ENCODE data around the gene CDH15.

The CDH15 gene

DNA sequence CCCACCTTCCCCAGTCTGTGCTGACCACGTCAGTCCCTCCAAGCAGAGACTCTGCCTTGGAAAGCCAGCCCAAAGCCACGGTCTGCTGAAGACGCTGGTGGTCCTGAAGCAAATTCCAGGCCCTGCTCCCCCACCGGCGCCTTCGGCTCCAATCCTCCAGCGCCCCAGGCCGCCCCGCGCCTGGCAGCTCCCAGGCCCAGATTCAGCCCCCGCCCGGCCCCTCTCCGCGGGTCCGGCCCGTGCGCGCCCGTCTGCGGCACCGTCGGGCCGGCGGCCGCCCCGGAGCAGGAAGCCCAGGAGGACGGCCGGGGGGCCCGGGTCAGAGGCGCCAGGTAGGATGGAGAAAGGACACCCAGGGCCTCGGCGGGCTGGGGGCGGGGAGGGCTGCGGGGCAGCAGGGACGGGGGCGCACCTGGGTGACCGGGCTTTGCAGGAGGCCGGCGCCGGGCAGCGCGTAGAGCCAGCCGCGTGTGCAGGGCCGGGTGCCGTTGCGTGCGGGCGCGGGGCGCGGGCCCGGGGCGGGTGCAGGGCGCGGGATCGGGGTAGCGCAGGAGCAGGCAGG lies 29.4 kb downstream of the CDH15 start:
- no peak for DNase-seq

DNA sequence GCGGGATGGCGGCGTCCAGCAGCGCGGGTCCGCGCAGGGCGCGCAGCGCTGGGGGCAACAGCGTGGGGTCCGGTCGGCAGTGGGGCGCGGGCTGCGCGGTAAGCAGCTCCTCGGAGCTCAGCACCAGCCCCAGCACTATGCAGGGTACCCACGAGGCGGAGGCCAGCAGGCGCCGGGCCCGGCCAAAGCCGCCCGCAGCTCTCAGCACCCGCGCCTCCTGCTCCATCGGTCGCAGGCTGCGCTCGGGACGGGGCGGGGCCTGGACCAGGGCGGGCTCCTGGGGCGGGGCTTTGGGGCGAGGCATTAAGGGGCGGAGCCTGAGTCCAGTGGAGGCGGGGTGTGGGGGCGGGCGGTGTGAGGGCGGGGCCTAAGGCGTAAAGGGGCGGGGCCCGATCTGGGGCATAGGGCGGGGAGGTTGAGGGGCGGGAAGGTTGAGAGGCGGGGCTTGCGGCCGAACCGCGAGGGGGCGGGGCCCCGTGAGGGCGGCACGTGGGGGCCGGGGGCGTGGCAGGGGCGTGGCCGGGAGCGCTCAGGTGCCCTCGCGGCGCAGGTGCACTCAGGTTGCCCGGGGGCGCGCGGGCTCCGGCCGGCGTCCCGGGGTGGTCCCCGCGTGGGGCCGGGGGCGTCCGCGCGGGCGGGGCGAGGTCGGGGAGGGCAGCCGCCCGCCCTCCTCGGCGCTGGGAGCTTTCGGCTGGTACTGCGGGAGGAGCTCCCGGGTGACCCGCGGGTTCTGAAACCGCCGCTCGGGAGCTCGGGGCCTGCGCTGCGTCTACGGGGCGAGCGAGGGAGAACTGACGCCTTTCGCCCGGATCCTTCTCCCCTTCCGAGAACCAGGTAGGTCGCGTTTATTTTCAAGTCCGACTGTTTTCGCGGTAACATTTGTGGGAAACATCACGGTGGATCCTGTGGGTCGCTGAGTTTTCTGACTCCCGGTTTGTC lies 30.2 kb downstream of the CDH15 start:
- DNase-seq = peak; percentile 87

DNA sequence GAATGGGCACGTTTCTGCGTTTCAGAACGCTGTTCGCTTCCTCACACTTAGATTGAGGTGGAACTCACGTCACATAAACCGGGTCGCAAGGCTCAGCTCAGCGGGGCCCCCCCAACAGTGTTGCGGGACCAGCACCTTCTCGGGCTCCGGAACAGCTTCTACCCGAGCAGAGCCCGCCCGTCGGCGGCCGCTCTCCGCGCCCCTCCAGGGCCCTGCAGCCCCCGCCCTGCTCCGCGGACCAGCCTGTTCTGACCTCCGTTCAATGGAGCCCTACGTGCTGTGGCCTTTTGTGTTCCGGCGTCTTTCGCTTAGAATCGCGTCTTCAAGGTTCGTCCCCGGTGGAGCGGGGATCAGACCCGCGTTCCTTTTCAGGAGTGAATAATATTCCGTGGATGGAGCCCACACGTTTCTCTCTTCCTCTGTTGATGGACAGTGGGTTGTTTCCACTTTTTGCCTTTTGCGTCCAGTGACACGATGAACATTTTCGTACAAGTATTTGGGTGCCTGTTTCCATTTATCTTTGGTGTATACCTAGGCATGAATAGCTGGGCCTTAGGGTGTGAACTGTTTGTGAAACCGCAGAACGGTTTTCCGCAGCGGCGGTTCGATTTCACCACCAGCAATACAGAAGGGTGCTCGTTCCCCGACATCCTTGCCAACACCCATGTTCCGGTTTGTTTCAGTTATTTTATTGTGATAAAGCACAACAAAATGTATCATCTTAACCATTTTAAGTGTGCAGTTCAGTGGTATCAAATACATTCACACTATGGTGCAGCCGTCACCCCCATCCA lies 31.1 kb downstream of the CDH15 start:
- DNase-seq = no peak

DNA sequence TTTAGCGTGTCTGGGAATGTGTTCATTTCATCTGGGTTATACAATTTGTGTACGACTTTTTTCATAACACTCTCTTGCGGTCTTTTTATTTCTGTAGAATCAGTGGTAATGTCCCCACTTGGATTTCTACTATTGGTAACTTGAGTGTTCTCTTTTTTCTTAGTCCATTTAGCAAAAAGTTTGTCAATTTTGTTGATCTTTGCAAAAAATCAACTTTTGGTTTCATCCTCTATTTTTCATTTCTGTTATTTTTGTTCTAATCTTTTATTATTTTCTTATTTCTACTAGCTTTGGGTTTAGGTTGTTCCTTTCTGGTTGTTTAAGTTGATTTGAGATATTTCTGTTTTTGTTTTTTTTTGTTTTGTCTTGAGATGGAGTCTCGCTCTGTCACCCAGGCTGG lies 36.4 kb downstream of the CDH15 start:
- no peak for DNase-seq

DNA sequence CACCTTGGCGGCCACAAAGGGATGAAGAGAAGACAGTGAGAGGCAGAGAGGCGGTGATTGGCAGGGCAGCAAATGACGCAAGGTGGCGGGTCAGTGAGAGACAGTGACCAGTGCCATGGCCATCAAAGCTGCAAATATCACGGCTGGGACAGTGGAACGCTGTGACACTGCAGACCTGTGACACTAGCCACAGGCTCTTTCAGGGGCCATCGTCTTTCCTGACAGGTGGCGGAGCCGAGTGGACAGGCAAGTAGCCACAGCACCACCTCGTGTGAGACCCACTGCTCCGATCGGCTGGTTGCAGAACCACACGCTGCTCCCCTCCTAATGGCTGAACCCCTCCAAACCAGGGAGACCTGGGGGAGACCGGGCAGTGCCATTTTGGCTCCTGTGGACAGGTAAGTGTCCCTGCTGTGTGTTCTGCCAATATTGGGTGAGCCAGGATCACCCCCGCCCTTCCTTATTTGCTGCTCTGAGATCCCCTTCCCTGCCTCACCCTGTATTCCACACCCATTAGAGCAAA lies 38.0 kb downstream of the CDH15 start:
- no peak for DNase-seq

DNA sequence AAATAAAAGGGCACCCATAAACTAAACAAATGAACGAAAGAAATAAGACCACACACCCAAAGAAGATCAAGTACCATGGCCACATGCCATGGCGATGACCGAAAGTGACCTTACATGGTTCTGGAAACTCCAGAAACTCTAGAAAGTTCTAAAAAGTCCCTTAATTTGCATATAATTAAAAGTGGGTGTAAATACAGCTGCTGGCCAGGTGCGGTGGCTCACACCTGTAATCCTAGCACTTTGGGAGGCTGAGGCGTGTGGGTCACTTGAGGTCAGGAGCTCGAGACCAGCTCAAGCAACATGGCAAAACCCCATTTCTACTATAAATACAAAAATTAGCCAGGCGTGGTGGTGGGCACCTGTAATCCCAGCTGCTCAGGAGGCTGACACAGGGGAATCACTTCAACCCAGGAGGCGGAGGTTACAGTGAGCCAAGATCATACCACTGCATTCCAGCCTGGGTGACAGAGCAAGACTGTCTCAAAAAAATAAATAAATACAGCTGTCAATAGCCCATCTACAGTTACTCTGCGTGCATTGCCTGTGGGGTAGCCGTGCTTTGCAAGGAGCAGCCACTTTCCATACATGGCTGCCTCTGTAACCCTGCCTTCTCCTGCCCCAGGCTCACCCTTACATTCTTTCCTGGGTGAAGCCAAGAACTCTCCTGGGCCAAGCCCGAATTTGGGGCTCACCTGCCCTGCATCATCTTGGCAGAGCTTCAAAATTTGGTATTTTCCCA lies 38.8 kb downstream of the CDH15 start:
- no peak for DNase-seq

DNA sequence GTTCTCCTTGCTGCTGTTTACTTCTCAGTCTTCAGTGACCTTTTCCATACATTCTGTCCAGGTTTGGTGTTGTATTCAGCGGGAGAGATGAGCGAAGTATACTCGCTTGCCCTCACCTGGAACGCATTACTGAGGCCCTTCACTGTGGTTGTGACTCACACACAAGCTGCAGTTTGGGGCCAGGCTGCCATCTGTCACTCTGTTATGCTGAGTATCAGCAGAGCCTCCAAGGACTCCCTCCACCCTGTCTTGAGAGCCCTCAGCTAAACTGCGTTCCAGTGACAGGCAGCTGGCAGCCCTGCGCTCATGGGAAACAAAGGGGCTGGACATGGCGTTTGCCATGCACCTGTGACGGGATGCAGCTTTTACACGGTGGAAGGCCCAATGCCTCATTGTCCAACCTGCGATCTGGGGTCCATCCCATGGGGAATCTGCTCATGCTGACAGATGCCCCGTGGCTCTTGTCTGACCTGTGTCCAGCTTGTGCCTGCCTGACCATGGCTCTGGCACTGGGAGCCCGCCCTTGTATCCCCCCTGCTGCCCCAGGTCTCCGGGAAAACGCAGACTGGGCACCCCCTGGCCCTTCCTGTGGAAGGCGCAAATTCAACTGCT lies 39.5 kb downstream of the CDH15 start:
- DNase-seq = no peak

DNA sequence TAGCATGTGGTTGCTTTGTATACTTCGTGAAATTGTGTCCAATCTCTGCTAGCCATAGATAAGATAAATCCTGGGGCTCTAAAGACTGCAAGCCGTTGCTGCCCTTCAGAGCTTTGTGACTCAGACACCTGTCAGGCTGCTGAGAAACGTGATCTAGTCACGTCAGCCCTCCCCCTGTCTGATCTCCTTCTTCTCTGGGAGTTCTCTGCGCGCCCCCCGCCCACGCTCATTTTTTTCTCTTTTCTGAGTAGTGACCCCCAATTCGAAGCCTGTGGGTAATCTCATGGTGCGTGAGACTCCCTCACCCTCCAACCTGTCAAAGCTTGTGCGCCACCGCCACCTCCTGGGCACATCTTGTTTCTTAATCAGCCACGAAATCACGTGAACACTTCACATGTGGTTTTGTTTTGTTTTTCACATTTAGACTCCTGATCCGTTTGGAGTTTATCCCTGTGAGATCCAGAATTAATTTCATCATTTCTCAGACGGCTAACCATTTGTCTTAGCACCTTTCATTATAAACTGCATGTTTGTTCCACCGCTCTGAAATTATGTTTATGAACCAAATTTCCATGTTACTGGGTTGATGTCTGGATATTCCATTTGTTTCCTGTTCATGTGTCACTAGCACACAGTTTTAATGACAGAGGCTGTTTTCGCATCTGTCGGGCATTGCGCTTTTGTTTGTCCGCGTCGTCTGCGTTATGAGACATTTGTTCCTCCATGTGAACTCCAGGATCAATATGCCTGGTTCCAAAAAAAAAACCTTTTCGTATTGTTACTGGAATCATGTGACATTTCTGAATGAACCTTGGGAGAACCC lies 45.0 kb downstream of the CDH15 start:
- peak; percentile 75 for DNase-seq

DNA sequence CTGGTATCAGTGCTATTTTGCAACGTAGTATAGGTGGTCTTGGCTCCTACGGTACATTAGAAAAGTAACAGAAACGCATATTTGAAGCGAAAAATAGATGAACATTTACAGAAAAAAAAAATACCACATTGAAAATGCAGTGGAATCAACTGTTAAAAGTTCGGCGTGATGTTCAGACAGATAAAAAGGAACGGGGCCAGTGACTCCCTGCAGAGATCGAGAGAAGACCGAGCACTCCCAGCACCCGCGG lies 45.5 kb downstream of the CDH15 start:
- no peak for DNase-seq

DNA sequence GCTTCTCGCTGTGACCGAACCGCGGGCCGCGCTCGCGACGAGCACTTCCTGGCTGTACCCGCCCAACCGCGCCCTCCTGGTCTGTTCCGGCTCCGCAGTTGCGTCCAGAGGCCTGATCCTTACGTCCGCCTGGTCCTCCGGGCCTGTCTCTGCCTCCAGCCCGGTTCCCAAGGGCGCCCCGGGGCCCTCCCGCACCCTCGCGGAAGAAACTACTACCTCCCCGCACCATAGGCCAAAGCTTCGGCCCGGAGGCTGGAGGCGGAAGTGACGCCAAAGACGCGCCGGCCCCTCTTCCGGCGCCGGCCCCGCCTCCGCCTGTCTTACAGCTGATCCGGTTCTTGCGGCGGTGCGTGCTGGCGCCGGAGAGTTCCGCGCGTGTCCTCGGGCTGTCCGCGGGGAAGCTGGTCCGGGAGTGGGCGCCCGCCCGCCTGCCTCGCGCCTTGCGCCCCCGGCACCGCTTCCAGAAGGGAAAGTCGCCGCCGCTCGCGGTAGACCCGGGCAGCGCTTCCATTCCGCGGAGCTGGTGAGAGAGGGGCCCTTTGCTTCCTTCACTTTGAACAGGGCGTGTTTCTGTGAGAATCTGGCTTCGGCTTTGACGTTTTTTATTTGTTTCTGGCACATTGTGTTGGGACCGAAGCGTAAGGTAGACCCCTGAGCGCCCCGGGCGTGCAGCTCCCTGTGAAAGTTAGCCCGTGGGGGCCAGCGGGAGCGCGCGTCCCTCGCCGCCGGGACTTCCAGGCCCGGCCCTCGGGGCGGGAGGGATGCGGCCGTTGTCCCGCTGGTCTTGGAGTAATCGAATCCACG lies 46.0 kb downstream of the CDH15 start, which contains the start of gene ZNF778:
TSS of gene ZNF778 (plus strand) at position 316 of the 804 bp plus-strand sequence. CDS start 3,425 bp downstream, outside the sequence.
- DNase-seq = peak; percentile 75

DNA sequence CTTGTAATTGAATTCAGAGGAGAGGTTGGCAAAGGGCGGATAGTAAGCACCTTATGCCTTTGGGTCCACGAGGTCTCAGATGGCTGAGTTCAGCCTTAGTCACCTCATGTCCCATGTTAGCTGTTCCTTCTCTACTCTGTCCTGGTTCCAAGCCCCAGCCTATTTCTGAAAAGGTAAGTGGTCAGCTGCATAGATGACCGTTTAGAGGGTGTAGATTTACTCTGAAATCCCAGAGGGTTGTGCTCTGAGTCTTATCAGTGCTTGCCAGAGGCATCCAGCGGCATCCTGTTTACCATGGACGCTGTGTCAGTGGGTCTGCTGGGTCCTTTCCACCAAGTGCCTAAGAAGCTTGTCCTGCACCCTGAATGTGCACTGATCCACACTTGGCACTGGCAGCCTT lies 47.8 kb downstream of the CDH15 start:
- DNase-seq = no peak

DNA sequence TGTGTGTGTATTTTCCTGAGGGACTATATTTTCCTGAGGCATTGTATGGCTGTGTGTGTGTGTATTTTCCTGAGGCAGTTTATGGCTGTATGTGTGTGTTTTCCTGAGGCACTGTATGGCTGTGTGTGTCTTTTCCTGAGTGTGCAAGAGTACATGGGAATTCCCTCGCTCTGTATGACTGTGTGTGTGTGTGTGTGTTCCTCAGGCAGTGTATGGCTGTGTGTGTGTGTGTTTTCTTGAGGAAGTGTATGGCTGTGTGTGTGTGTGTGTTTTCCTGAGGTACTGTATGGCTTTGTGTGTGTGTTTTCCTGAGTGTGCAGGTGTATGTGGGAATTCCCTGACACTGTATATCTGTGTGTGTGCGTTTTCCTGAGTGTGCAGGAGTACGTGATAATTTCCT lies 50.1 kb downstream of the CDH15 start:
- no peak for DNase-seq

DNA sequence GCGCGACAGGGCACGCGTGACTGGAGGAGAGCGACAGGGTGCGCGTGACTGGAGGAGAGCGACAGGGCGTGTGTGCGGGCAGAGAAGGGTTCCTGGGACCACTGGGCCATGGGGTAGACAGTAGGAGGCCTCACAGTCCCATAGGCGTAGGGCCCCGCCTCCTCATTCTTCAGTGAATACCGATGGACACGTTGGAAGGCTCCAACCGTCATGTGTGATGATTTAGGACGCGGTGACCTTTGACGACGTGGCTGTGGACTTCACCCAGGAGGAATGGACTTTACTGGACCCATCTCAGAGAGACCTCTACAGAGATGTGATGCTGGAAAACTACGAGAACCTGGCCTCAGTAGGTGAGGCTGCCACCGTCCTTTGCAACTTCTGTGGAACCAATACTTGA lies 51.4 kb downstream of the CDH15 start:
- no peak for DNase-seq

DNA sequence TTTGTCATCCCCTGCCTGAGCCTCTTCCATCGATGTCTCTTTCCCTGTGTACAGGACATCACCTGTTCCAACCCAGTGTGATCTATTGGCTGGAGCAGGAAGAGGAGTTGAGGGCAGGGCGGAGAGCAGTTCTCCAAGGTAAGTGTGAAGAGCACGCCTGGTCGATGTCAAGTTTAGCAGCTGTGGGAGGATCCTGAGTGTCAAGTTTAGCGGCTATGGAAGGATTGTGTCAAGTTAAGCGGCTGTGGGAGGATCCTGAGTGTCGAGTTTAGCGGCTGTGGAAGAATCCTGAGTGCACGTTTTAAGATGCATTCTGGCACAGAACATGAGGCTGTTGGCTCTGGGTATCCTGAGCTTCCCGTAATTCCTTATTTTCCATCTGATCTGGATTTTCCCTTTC lies 53.1 kb downstream of the CDH15 start:
- no peak for DNase-seq

DNA sequence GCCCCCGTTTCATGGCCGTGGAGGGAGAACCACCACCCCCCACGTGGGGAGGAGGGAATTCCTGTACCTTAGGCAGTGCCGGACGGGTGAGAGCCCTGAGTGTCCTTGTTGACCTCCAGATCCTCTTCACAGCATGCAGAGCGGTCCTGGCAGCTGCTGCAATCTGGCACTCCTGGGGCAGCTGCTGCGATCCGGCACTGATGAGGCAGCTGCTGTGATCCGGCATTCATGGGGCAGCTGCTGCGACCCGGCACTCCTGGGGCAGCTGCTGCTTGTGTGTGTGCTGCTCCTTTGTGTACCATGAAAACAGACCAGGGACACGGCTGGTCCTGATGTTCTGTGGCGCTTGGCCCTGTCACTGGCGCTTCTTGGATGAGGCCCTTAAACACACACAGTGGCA lies 58.7 kb downstream of the CDH15 start:
- DNase-seq = no peak

DNA sequence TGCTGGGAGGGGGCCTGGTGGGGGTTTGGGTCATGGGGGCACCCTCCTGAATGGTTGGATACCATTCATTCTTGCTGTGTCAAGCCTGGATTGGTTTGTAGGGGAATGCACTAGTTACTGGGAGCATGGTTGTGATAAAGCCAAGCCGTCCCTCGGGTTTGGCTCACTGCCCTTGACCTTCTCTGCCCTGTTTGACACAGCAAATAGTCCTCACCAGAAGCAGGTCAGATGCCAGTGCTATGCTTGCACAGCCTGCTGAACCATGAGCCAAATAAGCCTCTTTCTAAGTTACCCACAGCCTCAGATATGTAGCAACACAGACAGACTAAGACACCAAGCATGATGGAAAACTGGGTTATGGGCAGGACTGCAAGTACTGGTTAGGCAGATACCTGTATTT lies 60.6 kb downstream of the CDH15 start:
- DNase-seq = no peak

DNA sequence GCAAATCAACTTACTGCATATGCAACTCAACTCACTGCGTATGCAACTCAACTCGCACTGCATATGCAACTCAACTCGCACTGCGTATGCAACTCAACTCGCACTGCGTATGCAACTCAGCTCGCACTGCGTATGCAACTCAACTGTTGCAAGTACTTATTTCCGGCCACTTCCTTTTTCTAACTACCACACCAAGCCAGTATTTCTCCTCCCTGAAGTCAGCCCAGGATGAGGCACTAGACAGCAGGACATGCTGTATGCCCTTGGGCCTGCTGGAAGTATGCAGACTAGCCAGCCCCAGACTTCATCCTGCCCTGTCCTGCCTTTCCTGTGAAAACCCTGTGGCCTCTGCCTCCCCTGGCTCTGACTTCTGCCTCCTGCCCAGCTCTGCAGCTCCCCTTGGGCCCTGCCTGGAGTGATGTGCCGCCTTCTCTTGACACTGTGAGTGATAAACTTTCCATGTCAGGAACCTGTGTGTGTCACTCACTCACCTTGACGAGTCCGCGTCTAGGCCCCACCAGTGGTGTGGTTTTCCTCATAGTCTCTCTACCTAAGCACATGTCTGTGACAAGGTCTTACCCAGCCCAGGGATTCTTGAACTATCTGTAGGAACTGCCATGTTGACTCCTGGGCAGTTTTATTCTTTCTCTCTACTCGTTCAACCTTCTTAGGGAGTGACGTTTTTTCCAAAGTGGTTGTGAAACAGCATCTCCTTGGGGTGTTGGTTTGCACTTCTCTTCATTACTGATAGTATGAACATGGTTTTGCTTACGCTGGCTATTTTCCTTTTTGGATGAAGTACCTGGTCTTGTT lies 62.3 kb downstream of the CDH15 start:
- no peak for DNase-seq

DNA sequence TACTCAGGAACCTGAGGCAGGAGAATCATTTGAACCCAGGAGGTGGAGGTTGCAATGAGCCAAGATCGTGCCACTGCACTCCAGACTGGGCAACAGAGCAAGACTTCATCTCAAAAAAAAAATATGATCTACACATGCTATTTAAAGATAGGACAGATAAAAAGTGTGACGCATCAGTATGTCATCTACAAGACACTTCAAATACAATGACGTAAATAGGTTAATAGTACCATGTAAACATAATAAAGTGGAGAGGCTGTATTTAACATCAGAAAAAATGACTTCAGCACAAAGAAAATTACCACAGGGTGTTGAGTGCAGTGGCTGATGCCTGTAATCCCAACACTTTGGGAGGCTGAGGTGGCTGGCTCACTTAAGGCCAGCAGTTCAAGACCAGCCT lies 66.2 kb downstream of the CDH15 start:
- DNase-seq = no peak

DNA sequence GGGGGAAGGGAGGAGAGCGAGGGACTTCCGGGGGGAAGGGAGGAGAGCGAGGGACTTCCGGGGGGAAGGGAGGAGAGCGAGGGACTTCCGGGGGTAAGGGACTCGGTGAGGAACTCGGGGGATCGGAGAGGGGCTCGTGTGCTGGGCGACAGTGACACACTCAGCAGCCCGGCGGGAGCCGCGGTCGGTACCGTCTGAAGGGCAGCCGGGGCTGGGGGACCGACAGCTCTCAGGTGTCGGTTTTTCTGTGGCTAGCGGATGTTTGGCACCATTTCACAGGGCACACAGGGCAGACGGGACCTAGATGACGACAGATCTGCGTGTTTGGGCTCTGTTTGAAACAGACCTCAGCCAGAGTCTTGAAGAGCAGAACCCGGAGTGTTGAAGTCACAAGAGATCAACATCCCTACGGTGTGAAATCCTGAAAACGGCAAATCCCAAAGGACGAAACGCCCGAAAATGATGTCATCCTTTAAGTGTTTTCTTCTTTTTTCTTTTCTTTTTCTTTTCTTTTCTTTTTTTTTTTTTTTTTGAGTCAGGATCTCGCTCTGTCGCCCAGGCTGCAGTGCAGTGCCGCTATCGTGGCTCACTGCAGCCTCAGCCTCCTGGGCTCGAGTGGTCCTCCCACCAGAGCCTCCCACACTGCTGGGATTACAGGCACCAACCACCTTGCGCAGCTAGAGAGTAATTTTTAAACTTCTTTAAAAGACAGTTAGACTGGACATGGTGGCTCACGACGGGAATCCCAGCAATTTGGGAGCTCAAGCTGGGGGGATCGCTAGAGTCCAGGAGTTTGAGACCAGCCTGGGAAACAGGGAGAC lies 69.8 kb downstream of the CDH15 start:
- DNase-seq = peak; percentile 81

Data from stimulated activated CD4-positive, alpha-beta T cell treated with anti-CD3 and anti-CD28 coated beads, Interleukin-1b, Interleukin-23, amount 100 ng/mL, for 48 hours (primary cell).